Suppressor macrophage (primary cell): Measurements from ENCODE around the gene MAD1L1.

Experiments
- DNase-seq, 4 experiments: peaks; one replicate each; pipeline ENCODE4 v3.0.0-alpha.2; 2020 to 2022

Gene MAD1L1

DNA sequence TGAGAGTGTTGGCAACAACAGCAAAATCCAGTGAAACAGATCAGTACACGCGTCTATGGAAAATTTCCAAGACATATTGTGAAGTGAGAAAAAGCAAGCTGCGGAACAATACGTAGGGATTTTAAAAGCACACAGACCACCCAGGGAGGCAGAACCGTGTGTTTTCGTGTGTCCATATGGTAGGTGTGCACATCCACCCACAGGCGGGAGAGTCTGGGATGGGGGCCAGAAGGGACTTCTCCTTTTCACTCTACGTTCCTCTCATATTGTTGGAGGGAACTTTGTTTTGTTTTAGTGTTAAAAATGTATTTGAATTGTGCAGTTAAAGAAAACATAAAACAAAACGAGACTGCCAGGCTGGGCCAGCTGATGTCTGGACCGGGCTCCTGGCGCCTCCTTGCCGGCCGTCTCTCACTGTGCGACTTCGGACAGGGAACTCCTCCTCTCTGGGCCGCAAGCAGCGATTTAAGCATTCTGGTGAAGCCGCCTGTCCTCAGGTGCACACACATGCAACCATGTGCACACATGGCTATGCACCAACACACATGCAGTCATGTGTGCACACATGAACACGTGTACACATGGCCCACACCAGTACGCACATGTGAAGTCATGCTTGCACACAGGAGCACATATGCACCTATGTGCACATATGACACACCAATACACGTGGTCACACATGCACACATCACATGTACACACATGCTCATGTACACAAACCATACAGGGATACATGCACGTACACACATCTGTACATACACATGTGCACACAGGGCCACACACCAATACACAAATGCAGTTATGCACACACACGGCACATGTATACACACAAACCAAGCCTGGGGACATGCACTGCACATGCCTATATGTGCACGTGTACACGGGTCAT lies 421.5 kb downstream of the MAD1L1 start:
- peak; percentile 19 to 60 (median 46) for DNase-seq

DNA sequence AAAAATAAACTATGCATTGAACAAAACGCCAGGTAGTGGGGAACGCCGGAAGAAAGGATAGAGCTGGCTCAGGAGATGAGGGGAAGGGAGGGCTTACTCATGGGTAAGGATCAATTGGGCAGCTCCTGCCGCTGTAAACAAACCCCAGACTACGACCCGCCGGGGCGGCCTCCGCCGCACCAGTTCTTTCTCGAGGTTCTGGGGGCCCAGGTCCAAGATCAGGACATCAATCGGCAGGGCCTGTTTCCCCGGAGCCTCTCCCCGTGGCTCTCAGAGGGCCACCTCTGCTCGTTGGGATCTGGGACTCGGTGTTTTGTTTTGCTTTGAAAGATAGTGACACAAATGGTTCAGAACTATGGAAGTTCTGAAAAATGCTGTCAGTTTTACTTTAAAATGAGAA lies 422.2 kb downstream of the MAD1L1 start:
- DNase-seq: no peak

DNA sequence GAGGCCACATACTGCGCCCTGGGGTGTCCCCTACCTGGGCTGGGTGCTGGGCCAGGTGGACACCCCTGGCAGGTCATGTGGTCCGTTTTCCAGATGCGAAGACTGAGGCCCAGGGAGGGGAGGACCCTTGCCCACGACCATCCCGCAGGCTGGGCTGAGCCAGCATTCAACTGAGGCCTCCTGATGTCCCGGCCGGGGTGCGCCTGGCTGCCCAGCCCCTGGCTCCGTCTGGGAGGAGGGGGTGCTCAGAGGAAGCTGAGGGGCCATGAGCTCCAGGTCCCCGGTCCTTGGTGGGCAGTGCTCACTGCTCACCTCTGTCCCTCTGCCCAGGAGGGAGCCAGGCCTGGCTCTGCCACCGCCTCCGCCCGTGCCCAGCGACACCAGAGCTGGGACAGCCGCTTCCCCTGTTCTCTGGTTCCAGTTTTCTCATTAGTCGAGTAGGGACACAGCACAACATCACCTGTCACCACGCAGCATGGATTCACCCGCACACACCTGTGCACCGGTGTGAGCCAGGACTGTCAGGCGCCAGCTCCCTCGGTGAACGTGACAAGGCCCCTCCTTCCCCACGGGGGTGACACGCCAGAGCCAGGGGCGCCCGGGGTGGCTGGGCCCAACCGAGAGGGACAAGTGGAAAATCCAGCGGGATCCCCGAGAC lies 423.0 kb downstream of the MAD1L1 start:
- DNase-seq: no peak

DNA sequence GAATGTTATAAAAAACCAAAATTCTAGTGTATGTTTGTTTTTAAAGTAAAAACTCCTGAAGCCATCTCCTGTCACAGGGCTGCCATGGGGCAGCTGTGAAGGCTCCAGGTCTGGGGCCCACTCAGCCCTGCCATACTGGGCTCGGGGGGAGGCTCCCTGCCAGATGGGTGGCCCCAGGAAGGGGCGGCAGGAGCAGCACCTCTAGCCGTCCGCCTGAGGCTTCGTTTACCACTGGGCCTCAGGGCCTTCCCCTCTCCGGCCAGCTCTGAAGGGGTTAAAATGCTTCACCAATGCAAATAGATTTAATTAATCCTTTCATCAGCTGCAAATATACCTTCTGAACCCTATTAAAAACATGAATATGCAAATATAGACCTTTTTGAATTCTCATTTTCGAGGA lies 423.7 kb downstream of the MAD1L1 start:
- DNase-seq: no peak

DNA sequence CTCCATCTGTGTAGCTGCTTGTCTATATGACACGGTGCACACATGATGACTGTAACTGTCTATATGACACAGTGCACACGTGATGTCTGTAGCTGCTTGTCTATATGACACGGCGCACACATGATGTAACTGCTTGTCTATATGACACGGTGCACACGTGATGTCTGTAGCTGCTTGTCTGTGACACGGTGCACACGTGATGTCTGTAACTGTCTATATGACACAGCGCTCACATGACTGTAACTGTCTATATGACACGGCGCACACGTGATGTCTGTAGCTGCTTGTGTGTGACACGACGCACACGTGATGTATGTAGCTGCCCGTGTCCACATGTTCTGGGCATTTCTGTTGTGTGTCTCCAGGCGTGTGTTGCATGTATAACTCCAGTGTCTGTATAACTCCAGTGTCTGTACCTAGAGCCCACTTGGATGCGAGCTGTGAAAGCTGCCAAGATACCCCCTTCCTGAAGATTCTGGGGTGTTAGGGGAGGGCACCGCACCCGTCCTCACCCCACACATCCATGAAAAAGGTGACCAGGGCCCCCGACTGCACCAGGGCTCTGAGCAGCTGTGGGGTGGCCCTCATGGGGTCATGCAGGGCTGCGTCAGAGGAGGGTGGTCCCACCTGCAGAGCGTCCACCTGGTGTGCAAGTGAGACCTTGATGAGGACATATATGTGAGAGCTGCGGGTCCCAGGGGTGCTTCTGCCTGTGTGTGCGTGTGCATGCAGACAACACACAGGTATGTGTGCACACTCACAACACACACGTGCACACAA lies 424.7 kb downstream of the MAD1L1 start:
- no peak for DNase-seq

DNA sequence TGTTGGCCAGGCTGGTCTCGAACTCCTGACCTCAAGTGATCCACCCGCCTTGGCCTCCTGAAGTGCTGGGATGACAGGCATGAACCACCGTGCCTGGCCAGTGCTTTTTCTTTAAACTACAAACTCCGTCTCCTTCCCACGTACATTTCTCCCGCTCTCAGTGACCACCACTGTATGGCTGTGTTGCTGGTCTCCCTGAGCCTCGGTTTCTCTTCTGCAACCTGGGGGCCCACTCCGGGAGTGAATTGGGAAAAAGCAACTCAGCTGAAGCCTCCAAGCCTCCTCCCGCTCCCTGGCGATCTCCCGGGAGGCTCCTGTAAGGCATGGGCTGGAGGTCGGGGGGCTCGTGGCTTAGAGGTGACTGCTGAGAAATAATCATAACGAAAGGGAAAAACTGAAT lies 426.4 kb downstream of the MAD1L1 start:
- no peak for DNase-seq

DNA sequence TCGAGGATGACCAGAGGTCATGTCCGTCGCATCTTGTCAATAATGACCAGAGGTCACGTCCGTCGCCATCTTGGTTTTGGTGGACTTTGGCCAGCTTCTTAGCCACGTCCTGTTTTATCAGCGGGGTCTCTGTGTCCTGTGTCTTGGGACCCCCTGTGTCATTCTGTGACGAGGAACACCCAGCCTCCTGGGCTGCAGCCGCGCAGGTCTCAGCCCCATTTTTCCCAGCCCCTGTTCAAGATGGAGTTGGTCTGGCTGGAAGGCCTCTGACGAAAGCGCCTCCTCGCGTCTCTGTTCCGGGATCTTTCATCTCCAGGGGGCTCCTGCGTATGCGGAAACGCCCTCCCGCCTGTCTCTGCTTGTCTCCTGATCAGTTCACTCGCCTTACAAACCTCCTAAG lies 428.4 kb downstream of the MAD1L1 start:
- DNase-seq: no peak

DNA sequence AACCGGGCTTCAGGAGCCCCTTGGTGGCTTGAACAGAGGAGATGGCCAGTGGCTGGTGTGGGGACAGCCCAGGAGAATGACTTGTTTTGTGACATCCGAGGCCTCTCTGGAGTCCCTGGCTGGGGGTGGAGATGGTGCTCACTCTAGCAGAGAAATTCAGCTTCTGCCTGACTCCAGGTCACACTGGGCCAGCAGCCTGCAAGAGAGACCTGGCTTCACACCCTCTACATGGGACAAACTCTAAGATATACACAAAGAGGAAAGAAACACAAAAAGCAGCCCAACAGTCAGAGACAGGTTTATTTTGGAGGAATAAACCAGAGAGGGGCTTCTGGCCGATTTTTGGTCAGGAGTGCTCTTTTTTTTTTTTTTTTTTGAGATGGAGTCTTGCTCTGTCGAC lies 429.8 kb downstream of the MAD1L1 start:
- DNase-seq: no peak

DNA sequence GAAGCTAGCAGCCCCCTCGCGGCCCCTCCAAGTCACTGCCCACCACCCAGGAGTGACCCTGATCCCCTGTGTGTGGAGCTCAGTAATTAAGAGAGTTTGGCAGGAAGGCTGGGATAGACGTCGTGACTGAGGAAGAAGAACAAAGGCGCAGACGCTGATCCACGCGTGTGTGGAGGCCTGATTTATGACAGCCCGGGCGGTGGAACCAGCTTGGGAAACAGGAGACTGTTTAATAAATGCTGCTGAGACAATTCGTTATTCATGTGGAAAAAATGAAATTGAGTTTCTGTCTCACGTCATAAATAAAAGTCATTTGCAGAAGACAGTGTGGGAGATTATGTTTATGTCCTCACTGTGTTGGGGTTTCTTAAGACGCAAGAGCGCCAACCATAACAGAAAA lies 431.8 kb downstream of the MAD1L1 start:
- no peak for DNase-seq

DNA sequence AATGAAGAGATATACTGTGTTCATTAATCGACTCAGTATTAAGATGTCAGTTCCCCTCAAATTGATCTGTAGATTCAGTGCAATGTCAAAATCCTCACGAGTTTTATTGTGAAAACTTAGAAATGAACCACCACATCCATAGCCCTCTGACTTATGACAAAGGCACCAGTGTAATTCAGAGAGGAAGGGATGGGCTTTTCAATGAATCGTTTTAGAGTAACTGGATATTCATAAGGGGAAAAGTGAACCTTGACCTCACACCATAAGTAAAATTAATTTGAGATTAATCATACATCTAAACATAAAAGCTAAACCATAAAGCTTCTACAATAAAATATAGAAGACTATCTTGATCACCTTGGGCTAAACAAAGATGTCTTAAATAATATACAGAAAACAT lies 434.6 kb downstream of the MAD1L1 start:
- DNase-seq: no peak

DNA sequence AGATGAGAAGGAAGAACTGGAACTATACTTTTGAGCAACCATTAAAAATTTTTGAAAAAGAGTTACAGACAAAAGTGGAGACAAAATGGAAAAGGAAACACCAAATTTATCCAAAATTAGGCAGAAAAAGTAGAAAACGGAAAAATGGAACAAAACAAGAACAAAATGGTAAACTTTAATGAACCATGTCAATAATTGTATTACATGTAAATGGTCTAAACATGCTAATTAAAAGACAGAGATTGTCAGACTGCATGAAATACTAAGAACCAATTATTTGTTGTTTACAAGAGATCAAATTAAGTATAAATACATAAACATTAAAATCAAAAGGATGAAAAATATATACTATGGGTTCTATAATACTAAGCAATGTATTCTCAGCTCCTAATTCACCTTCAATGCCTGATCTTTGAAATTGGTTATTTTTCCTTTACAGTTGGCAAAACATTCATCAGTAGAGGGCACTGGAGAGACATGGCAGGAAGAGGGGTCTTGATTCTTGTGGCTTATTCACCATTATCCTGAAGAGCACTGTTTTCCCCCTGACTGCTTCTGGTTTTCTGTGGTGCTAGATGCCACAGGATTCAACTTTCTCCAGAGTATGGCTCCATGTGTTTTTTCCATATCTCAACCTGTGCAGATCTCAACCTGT lies 437.7 kb downstream of the MAD1L1 start:
- peak in 1 of 4 experiments; percentile 26 for DNase-seq

DNA sequence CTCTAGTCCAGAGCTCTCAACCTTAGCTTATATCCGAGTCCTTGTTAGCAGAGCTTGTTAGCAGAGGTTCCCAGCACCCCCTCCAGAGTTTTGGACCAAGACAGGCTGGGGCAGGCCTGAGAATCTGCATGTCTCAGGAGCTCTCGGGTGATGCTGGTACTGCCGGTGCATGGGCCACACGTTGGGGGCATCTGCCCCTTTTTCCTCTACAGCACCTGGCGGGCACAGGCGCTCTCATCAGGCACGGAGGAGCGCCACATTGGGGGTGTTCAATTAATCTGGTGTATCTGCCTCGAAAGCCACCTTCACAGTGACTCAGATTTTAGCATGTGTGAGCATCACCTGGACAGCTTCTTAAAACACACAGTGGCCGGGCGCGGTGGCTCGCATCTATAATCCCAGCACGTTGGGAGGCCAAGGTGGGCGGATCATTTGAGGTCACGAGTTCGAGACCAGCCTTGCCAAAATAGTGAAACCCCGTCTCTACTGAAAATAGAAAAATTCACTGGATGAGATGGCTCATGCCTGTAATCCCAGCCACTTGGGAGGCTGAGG lies 445.0 kb downstream of the MAD1L1 start:
- DNase-seq: no peak

DNA sequence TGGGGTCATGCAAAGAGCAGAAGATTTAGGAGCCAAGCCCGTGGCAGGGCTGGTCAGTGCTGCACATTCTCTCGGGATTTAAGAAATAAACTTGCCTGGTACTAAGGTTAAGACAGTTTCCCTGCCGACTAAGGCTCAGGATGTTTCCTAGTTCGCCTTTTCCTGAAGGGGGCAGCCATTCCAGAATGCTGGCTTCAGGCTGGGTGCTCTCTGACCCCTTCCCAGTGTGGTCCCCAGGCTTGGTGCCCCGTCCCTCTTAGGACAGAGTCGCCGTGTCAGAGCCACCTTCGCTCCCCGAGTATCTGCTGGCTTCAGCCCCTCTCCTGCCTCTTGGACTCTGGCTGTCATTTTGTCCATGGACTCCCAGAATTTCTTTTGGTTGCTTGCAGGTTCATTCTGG lies 445.5 kb downstream of the MAD1L1 start:
- DNase-seq: no peak

DNA sequence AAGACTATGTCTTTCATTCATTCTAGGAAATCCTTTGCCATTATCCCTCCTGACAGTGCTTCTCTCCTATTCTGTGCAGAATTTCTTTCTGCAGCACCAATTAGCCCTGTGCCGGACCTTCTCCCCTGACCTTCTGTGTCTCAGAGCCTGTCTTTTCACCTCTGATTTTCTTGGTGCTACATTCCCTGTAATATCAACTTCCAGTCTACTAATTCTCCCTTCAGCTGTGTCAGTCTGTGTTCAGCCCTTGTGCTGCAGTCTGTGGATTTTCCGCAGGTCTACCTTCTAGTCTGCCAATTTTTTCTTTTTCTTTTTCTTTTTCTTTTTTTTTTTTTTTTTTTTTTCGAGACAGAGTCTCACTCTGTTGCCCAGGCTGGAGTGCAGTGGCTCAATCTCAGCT lies 446.9 kb downstream of the MAD1L1 start:
- DNase-seq: no peak

DNA sequence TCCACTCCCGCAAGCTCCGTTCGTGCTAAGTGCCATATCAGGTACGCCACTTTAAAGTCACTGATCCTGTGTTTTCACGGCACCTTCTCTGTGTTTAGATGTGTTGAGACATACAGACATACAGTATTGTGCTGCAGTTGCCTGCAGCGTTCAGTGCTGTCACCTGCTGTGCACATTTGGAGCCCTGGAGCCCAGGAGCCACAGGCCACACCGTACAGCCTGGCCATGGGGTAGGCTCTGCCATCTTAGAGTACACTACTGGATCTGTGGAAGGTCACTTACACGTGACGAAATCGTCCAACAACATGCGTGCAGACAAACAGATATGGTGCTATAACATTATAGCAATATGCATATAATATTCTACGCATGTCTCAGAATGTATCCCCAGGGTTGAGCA lies 451.4 kb downstream of the MAD1L1 start:
- DNase-seq: no peak

DNA sequence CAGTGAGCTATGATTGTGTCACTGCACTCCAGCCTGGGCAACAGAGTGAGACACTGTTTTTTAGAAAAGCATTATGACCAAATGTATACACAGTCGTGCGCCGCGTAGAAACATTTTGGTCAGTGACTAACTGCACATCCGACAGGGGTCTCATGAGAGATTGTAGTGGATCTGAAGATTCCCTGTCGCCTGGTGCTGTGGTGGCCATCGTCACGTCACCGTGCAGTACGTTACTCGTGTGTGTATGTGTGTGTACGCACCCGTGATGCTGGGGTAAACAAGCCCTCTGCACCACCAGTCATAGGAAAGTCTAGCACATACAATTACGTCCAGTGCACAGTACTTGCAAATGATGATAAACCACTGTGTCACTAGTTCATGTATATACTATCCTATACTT lies 453.3 kb downstream of the MAD1L1 start:
- no peak for DNase-seq

DNA sequence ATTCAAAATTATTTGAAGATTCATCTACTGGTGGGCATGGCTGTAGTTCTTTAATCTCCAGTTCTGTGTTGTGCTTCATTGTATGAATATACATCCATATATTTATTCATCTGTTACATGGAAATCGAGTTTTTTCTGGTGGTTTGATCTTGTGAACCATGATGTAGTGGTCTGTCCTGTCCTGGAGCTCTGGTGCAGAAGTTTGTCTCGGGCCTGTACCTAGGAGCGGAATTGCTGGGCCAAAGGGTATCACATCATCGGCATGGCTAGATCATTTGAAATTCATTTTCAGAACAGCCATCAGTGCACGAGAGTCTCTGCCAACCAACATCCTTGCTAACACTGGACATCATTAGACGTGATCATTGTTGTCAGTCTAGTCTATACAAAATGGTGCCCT lies 455.6 kb downstream of the MAD1L1 start:
- DNase-seq: no peak

DNA sequence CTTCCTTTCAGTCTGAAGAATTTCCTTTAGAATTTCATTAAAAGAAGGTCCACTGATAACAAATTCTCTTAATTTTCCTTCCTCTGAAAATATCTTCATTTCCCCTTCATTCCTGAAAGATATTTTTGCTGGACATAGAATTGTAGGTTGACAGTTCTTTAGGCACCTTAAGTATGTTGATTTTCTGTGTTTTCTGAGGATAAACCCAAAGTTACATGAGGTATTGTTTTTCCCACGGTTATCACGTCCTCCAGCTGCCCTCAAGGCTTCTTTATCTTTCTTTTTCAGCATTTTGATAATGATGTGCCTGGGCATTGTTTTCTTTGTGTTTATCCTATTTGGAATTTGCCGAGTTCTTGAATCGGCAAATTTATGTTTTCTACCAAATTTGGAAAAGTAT lies 457.4 kb downstream of the MAD1L1 start:
- DNase-seq: no peak

DNA sequence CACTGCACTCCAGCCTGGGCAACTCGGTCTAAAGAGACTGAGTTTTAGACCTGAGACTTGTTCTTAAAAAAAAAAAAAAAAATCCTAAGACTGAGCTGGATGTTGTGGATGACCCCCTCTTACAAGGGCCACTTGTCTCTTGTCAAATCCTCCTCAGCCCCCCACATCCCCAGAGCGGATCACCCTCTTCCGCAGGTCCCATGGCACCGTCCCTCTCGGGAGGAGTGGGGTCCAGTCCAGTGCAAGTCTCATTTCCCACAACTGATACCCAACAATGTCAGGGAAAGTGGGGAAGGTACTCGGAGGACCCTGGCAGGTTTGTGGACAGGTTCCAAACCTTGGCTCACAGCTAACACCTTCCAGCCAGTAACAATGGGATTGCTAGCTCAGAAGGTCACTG lies 462.4 kb downstream of the MAD1L1 start:
- no peak for DNase-seq

DNA sequence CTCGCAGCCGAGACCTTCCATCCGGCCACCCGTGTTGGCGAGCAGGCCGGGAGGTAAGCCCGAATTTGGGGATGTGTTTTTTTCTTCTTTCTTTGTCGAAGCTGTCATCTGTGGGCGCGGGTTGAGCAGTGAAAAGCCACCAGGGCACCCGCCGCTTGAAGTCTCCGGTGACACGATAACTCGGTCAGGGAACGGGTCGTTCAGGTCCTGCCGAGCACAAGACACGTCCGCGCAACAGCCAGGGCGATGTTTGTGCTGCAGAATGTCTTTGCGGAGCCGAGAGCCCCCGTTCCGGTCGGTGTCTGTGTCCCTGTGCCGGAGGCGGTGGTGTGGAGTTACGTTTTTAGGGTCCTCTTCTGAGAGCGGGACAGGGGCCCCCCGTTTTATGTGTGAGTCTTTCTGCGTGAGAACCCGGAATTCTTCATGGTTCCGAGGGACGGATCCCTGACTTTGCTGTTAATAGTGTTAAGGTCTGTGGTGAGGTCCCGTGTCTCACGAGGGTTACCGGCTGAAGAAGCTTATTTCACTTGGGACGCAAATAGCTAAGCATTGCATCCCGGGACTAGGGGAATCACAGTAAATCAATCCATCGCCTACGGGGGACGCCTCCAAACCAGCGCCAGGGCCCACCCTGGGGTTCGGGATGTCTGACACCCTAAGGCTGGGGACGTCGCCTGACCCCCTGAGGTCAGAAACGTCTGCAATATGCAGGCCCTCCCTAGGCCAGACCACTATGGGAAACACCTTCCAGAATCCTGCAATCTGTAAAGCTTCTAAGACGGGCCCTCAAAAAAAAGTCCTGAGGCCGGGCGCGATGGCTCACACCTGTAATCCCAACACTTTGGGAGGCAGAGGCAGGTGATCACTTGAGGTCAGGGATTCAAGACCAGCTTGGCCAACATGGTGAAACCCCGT lies 463.2 kb downstream of the MAD1L1 start:
- DNase-seq: no peak

DNA sequence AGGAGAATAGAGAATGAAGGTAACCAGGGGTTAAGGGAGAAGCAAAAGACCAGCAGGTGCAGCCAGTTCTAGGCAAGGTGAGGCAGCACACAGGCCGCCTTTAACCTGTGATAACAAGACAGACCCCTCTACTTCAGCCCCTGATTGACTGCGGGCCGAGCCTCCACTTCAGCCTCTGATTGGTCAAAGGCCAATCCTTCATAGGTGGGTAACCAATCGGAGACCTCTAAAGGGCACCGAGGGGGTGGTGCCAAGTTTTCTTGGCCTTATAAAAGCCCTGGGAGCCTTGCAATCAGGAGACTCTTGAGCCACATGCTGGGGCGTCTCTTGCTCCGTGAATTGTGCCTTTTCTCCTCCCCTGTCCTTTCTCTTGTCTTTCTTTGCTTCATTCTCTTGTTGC lies 463.9 kb downstream of the MAD1L1 start:
- no peak for DNase-seq

DNA sequence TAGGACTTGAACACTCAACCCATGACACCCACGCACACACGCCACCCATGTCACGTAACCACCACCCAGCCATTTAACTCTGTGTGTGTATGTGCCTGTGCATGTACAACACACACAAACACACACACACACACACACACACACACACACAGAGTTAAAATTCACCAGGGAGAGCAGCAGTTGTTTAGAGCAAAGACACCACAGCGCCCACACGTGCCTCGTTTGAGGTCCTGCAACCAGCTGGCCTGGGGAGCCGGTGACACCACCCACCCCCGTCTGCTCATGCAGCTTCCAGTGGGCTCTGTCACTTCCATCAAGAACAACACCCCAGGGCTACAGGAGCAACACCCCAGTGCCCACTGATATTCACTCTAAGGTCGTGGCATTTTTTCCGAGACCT lies 465.2 kb downstream of the MAD1L1 start:
- peak in 1 of 4 experiments; percentile 16 for DNase-seq
